H1 (cell line): ENCODE results near the gene TM9SF1. TPM values are rescaled to one million over a fixed set of nuclear protein-coding genes. Genes with fewer than 3 reads are reported as not detected.
A peak's percentile ranks its signal among the peaks of the same experiment; 100 is the strongest.

Experiments used
- CTCF ChIA-PET: fragments of 300-600 bp; sonication (Branson Sonifier 250); formaldehyde crosslinking; loops from one replicate; lab custom pipeline; 2021; ENCODE audit not compliant: partially characterized antibody; lab: Charles Lee
- POLR2A ChIA-PET: fragments of 300-600 bp; sonication (Branson Sonifier 250); formaldehyde crosslinking; loops from one replicate; lab custom pipeline; 2021; ENCODE audit warnings: inconsistent platforms; ENCODE audit not compliant: partially characterized antibody; lab: Charles Lee
- DNase-seq, 2 experiments: peaks; one replicate each; pipeline versions ENCODE4 v3.0.0 to v3.0.0-alpha.2; 2010 to 2022; ENCODE audit warnings: low spot score in 2 of 2, low read depth in 1 of 2, mixed read lengths in 1 of 2
- FAIRE-seq: peaks from 2 replicates; lab custom pipeline; 2011; peaks lifted over from hg19 to GRCh38; lab: Jason Lieb, UNC
- H2AFZ ChIP-seq: 2 replicates; pipeline ENCODE4 v1.8.1; 2012; ENCODE audit warnings: low read length, inconsistent platforms
- H2AK5ac ChIP-seq: 2 replicates; pipeline ENCODE4 v1.6.1; 2013; ENCODE audit warnings: low read depth, low read length
- H2BK120ac ChIP-seq: replicated peaks from 2 replicates; pipeline ENCODE3; 2013; ENCODE audit warnings: low read depth, low read length, inconsistent platforms
- H2BK12ac ChIP-seq: 2 replicates; pipeline ENCODE4 v1.6.1; 2013; ENCODE audit warnings: low read depth, low read length
- H2BK15ac ChIP-seq: 2 replicates; pipeline ENCODE4 v1.6.1; 2013; ENCODE audit warnings: low read length
- H2BK20ac ChIP-seq: 2 replicates; pipeline ENCODE4 v1.6.1; 2013; ENCODE audit warnings: low read length
- H2BK5ac ChIP-seq: 2 replicates; pipeline ENCODE4 v1.6.1; 2013; ENCODE audit warnings: low read depth, low read length
- H3K14ac ChIP-seq: 2 replicates; pipeline ENCODE4 v1.6.1; 2013; ENCODE audit warnings: inconsistent platforms; ENCODE audit not compliant: insufficient read length
- H3K18ac ChIP-seq: 2 replicates; pipeline ENCODE4 v1.6.1; 2013; ENCODE audit warnings: low read length; ENCODE audit errors: extremely low read depth
- H3K23ac ChIP-seq: 2 replicates; pipeline ENCODE4 v1.6.1; 2013; ENCODE audit warnings: inconsistent platforms; ENCODE audit not compliant: insufficient read length
- H3K23me2 ChIP-seq: 2 replicates; pipeline ENCODE4 v1.6.1; 2013; ENCODE audit warnings: low read depth, low read length
- H3K27ac ChIP-seq: 2 replicates; pipeline ENCODE4 v1.6.1; 2011; ENCODE audit warnings: low read depth, low read length, inconsistent platforms
- H3K27me3 ChIP-seq, 4 experiments: replicated peaks in 1 of 4; 1 replicate in 1 of 4; 2 replicates in 3 of 4; pipeline versions ENCODE4 v1.6.1 to v1.8.1; 2011 to 2013; ENCODE audit warnings: low read length in 3 of 4, mild to moderate bottlenecking in 3 of 4, inconsistent platforms in 2 of 4, mixed read lengths in 2 of 4, moderate library complexity in 1 of 4; ENCODE audit not compliant: control insufficient read depth in 3 of 4, insufficient read depth in 3 of 4; ENCODE audit errors: extremely low read depth in 1 of 4
- H3K36me3 ChIP-seq, 4 experiments: 2 replicates each; pipeline versions ENCODE4 v1.6.1 to v1.8.1; 2011 to 2013; ENCODE audit warnings: mild to moderate bottlenecking in 4 of 4, low read length in 3 of 4, moderate library complexity in 2 of 4, control low read depth in 1 of 4, inconsistent platforms in 1 of 4; ENCODE audit not compliant: insufficient read depth in 4 of 4, control insufficient read depth in 2 of 4
- H3K4ac ChIP-seq: replicated peaks from 2 replicates; pipeline ENCODE3; 2013; ENCODE audit warnings: low read length, low read depth, mixed read lengths, inconsistent platforms; ENCODE audit not compliant: insufficient read length
- H3K4me1 ChIP-seq, 4 experiments: replicated peaks in 1 of 4; 1 replicate in 1 of 4; 2 replicates in 3 of 4; pipeline versions ENCODE4 v1.6.1 to v1.8.1; 2011 to 2013; ENCODE audit warnings: low read length in 3 of 4, inconsistent platforms in 2 of 4, mixed read lengths in 1 of 4; ENCODE audit not compliant: insufficient read depth in 4 of 4, control insufficient read depth in 3 of 4
- H3K4me2 ChIP-seq, 2 experiments: 2 replicates each; pipeline versions ENCODE4 v1.6.1 to v1.8.1; 2011 to 2013; ENCODE audit warnings: low read depth in 2 of 2, low read length in 2 of 2, control low read depth in 1 of 2, inconsistent platforms in 1 of 2, mild to moderate bottlenecking in 1 of 2; ENCODE audit not compliant: insufficient read depth in 1 of 2
- H3K4me3 ChIP-seq, 4 experiments: fragments of 200-600, 300-600 bp in 1 of 4; sonication (generic), shearing (Covaris generic), sonication (Bioruptor Twin) in 1 of 4; 2 replicates each; pipeline versions ENCODE4 v1.5.1 to v1.8.1; 2011 to 2016; ENCODE audit warnings: low read length in 4 of 4, low read depth in 3 of 4, control low read depth in 2 of 4, inconsistent platforms in 2 of 4, mild to moderate bottlenecking in 2 of 4, mixed read lengths in 1 of 4, moderate library complexity in 1 of 4; ENCODE audit not compliant: insufficient read depth in 2 of 4; ENCODE audit errors: extremely low read depth in 1 of 4
- H3K56ac ChIP-seq: replicated peaks from 2 replicates; pipeline ENCODE3; 2013; ENCODE audit warnings: low read depth, mild to moderate bottlenecking, mixed read lengths, low read length, inconsistent platforms; ENCODE audit not compliant: insufficient read length
- H3K79me1 ChIP-seq: 2 replicates; pipeline ENCODE4 v1.6.1; 2013; ENCODE audit warnings: low read depth, low read length, control low read depth
- H3K79me2 ChIP-seq, 2 experiments: 2 replicates each; pipeline versions ENCODE4 v1.6.1 to v1.8.1; 2012 to 2013; ENCODE audit warnings: low read length in 2 of 2, mild to moderate bottlenecking in 2 of 2, inconsistent platforms in 1 of 2; ENCODE audit not compliant: insufficient read depth in 2 of 2, control insufficient read depth in 1 of 2
- H3K9ac ChIP-seq, 4 experiments: replicated peaks in 1 of 4; 1 replicate in 1 of 4; 2 replicates in 3 of 4; pipeline versions ENCODE4 v1.6.1 to v1.8.1; 2011 to 2013; ENCODE audit warnings: low read depth in 3 of 4, low read length in 3 of 4, control low read depth in 2 of 4, mild to moderate bottlenecking in 2 of 4, moderate library complexity in 2 of 4, inconsistent platforms in 1 of 4; ENCODE audit errors: extremely low read depth in 1 of 4
- H3K9me3 ChIP-seq, 2 experiments: 2 replicates each; pipeline versions ENCODE4 v1.6.1 to v1.8.1; 2012 to 2013; ENCODE audit warnings: mild to moderate bottlenecking in 2 of 2, moderate library complexity in 2 of 2, control low read depth in 1 of 2, inconsistent platforms in 1 of 2, low read depth in 1 of 2, low read length in 1 of 2, mixed read lengths in 1 of 2; ENCODE audit not compliant: insufficient read depth in 2 of 2
- H4K20me1 ChIP-seq, 2 experiments: replicated peaks in 1 of 2; 2 replicates each; pipeline versions ENCODE3 to v1.8.1; 2011 to 2013; ENCODE audit warnings: inconsistent platforms in 2 of 2, low read length in 2 of 2, mild to moderate bottlenecking in 1 of 2; ENCODE audit not compliant: insufficient read depth in 2 of 2, control insufficient read depth in 1 of 2
- H4K5ac ChIP-seq: 2 replicates; pipeline ENCODE4 v1.6.1; 2013; ENCODE audit warnings: low read length, low read depth, mixed read lengths, inconsistent platforms; ENCODE audit not compliant: insufficient read length
- H4K8ac ChIP-seq: 2 replicates; pipeline ENCODE4 v1.8.0; 2013; ENCODE audit warnings: mild to moderate bottlenecking, moderate library complexity, low read length, inconsistent platforms; ENCODE audit not compliant: insufficient read depth; ENCODE audit errors: extremely low read depth
- H4K91ac ChIP-seq: replicated peaks from 2 replicates; pipeline ENCODE3; 2013; ENCODE audit warnings: low read length, mixed read lengths, inconsistent platforms; ENCODE audit not compliant: insufficient read length
- ASH2L ChIP-seq: fragments of 200-600, 300-600 bp; sonication (generic); IDR thresholded peaks from one replicate; pipeline ENCODE4 v1.7.1; 2017; ENCODE audit warnings: low read length
- CEBPB ChIP-seq: IDR thresholded peaks from 2 replicates; pipeline ENCODE4 v1.6.1; 2012; ENCODE audit warnings: low read depth, low read length
- FOSL1 ChIP-seq: IDR thresholded peaks from 2 replicates; pipeline ENCODE4 v1.6.1; 2011; ENCODE audit warnings: mild to moderate bottlenecking, low read depth, low read length, moderate library complexity; ENCODE audit not compliant: insufficient read depth
- KDM4A ChIP-seq: IDR thresholded peaks from one replicate; pipeline ENCODE4 v1.7.1; 2012; ENCODE audit warnings: low read depth, mild to moderate bottlenecking, moderate library complexity, low read length, inconsistent platforms; ENCODE audit not compliant: severe bottlenecking
- POLR2A ChIP-seq, 2 experiments: IDR thresholded peaks; 1 replicate in 1 of 2; 2 replicates in 1 of 2; pipeline ENCODE4 v1.6.1; 2011; ENCODE audit warnings: low read depth in 2 of 2, low read length in 2 of 2, mild to moderate bottlenecking in 2 of 2; ENCODE audit errors: control extremely low read depth in 1 of 2
- POU5F1 ChIP-seq: IDR thresholded peaks from 2 replicates; pipeline ENCODE4 v1.6.1; 2011; ENCODE audit warnings: low read depth, mild to moderate bottlenecking, low read length, moderate library complexity
- SIN3A ChIP-seq, 2 experiments: IDR thresholded peaks in 1 of 2; conservative IDR thresholded peaks in 1 of 2; 2 replicates each; pipeline ENCODE4 v1.6.1; 2011 to 2012; ENCODE audit warnings: low read length in 2 of 2, improper control_type of control experiment in 1 of 2, low read depth in 1 of 2, mild to moderate bottlenecking in 1 of 2
- SRF ChIP-seq: IDR thresholded peaks from 2 replicates; pipeline ENCODE4 v1.6.1; 2011; ENCODE audit warnings: mild to moderate bottlenecking, low read depth, low read length, moderate library complexity
- TCF12 ChIP-seq: IDR thresholded peaks from 2 replicates; pipeline ENCODE4 v1.6.1; 2011; ENCODE audit warnings: low read depth, mild to moderate bottlenecking, low read length
- YY1 ChIP-seq: IDR thresholded peaks from 2 replicates; pipeline ENCODE4 v1.6.1; 2011; ENCODE audit warnings: low read depth, mild to moderate bottlenecking, low read length
- WGBS, 2 experiments: shearing (Covaris generic) in 1 of 2; methylation state at CpG; one replicate each; pipeline versions ENCODE4 v1.1.6 to v1.1.7; 2013 to 2015; ENCODE audit warnings: low lambda C conversion rate in 2 of 2, mixed read lengths in 2 of 2, inconsistent platforms in 1 of 2, low coverage in 1 of 2, missing lambda C conversion rate in 1 of 2; ENCODE audit not compliant: insufficient replicate concordance in 2 of 2, insufficient coverage in 1 of 2, insufficient read length in 1 of 2; ENCODE audit errors: extremely low coverage in 1 of 2, missing lambda C conversion rate in 1 of 2; 5-methylcytosine and 5-hydroxymethylcytosine counted together
- polyA plus RNA-seq, 7 experiments: library from polyadenylated mRNA; depleted of rRNA in 3 of 7; stranded (reverse) in 5 of 7; unstranded in 2 of 7; fragments of >200 nt in 5 of 7; fragments of 200-250 nt in 2 of 7; gene quantifications; 1 replicate in 5 of 7; 2 replicates in 1 of 7; 4 replicates in 1 of 7; pipeline versions ENCODE4 v1.2.1 to v1.2.3, GENCODE V29; 2011 to 2013; ENCODE audit warnings: missing spikeins in 2 of 7, mixed read lengths in 2 of 7
- total RNA-seq: library from RNA; stranded (reverse); fragmentation: NEBNext Ultra II Directional; extraction: Animal tissue kit (Norgen Biotek cat#: 25700); gene quantifications from 2 replicates; pipeline ENCODE4 v1.2.1, GENCODE V29; 2021
- TF ChIP-seq, protein P1 (sequence below): IDR thresholded peaks from 2 replicates; pipeline ENCODE4 v1.6.1; 2011; ENCODE audit warnings: low read depth, mild to moderate bottlenecking, low read length; ENCODE audit not compliant: insufficient read depth

The TM9SF1 gene
- total and polyA plus RNA-seq, 2 of the 8 experiments (the other 6 are each of a cell fraction or from before 2014, with no cell fraction given): 22.2 to 29.2 TPM

DNA sequence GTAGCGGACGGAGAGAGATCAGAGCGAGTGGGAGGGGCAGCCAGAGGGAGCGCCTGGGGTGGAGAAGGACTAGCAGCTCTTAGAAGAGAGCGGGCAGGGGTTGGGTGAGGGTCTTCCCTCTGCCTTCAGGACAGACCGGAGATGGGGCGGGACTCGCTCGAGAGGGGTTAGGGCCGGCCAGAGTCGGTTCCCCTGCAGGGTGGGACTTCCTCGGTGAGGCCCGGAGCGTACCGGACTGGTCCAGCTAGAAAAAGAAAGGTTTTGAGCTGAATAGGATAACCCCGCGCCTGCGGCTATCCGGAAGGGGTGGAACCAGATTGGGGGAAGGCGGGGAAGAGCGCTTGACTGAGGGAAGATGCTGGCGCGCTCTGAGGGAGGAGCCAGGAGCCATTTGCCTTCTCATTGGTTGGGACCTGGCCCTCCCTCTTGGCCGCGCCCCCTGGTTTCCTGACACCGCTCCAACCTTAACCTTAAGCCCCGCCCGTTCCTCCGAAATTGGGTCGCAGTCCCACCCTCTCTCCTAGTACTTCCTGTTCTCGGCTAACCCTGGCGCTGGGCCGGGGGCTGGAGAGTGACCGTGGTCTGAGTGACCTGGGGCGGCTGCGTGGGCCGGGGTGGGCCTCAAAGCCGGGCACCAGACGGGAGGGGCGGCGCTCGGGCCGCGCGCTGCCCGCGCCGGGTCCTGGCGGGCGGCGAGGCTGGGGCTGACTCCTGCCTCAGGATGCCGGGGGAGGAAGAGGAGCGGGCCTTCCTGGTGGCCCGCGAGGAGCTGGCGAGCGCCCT lies 48.1 kb downstream of the TM9SF1 start, which contains the start of gene RNF31:
Gene RNF31 (plus strand): TSS at position 521 of the 783 bp plus-strand sequence. CDS start 201 bp downstream, at position 722.
- H4K91ac ChIP-seq: peak within 1 kb of the TSS; percentile 34
- no peak within 1 kb of the TSS for H3K14ac ChIP-seq
- H2BK20ac ChIP-seq: no peak within 1 kb of the TSS
- FAIRE-seq: peak; percentile 65
- no peak within 1 kb of the TSS for H2BK15ac ChIP-seq
- H3K79me2 ChIP-seq: peaks cover 0 to 28% of the 10 kb centered on the region in 2 experiments; a peak in 3 of 4 replicates
- H3K4me2 ChIP-seq: peak within 1 kb of the TSS; percentile 83 to 96
- H2AK5ac ChIP-seq: no peak within 1 kb of the TSS
- H3K23ac ChIP-seq: no peak within 1 kb of the TSS
- H3K4me1 ChIP-seq: peaks cover 0 to 10% (median 7%) of the 10 kb centered on the region in 4 experiments; a peak in 5 of 7 replicates
- peak within 1 kb of the TSS; percentile 2 for H4K5ac ChIP-seq
- peak within 1 kb of the TSS; percentile 45; the same call in 1 of the 2 replicates for H3K27ac ChIP-seq
- peaks cover 0 to 19% of the 10 kb centered on the region in 2 experiments for H4K20me1 ChIP-seq
- peak within 1 kb of the TSS; percentile 66 to 73 (median 70) for H3K9ac ChIP-seq
- peak within 1 kb of the TSS; percentile 92 to 98 (median 96) for H3K4me3 ChIP-seq
- peaks cover 11% of the 10 kb centered on the region; the same call in 1 of the 2 replicates for H3K79me1 ChIP-seq
- WGBS, 2 experiments: 1% methylated on average over 55 of the region's 57 CpGs; no CpG with 5 or more reads in 1 of the 2 experiments
- H3K27me3 ChIP-seq: no peaks in the 10 kb centered on the region
- H3K18ac ChIP-seq: peak within 1 kb of the TSS; percentile 53; the same call in 1 of the 2 replicates
- ChIA-PET CTCF (interaction anchor here (0.6 to 3.7 kb wide), 10 partner anchors 10 to 89 kb away, joined by 4 to 24 read pairs (median 6); partner anchors contain the start of genes DCAF11, IRF9, NRL and PSME1), POLR2A (interaction anchor here (0.6 to 9.6 kb wide), 20 partner anchors 9 to 152 kb away, joined by 3 to 86 read pairs (median 5); partner anchors contain the start of genes CHMP4A, DCAF11, DHRS1 and IPO4)
- peaks cover 14 to 35% (median 30%) of the 10 kb centered on the region in 4 experiments for H3K36me3 ChIP-seq
- DNase-seq: peak; percentile 93 to 96
- H2BK5ac ChIP-seq: peak within 1 kb of the TSS; percentile 94
- no peak within 1 kb of the TSS; the same call in 1 of the 2 replicates for H4K8ac ChIP-seq
- no peak within 1 kb of the TSS for H2BK120ac ChIP-seq
- H2BK12ac ChIP-seq: 0 out of 2 replicates have a peak within 1 kb of the TSS, but pooled peaks have one; percentile 46
- H3K9me3 ChIP-seq: no peaks in the 10 kb centered on the region
- H3K23me2 ChIP-seq: peaks cover 10% of the 10 kb centered on the region
- H2AFZ ChIP-seq: peak within 1 kb of the TSS; percentile 83; the same call in 1 of the 2 replicates
- no peak within 1 kb of the TSS for H3K4ac ChIP-seq
- H3K56ac ChIP-seq: peak within 1 kb of the TSS; percentile 52
- TF ChIP-seq, protein P1, sequence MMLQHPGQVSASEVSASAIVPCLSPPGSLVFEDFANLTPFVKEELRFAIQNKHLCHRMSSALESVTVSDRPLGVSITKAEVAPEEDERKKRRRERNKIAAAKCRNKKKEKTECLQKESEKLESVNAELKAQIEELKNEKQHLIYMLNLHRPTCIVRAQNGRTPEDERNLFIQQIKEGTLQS: no peak
- TF ChIP-seq POLR2A (IDR thresholded peaks at IDR 0.05; ENCODE audit: control extremely low read depth in 1 of 2, low read depth in 2 of 2, low read length in 2 of 2) (peak in 1 of 2 experiments; percentile 55; a peak in 1 of 3 replicates), SRF (no peak), KDM4A (peak; percentile 69), POU5F1 (no peak), YY1 (no peak), FOSL1 (no peak), ASH2L (peak; percentile 33), SIN3A (conservative IDR thresholded peaks at IDR 0.05 in 1 of 2, IDR thresholded peaks at IDR 0.05 in 1 of 2; ENCODE audit: low read depth in 1 of 2, low read length in 2 of 2) (0 out of 4 replicates have a peak, but pooled peaks of 1 of the 2 experiments have one; percentile 17), CEBPB (no peak), TCF12 (no peak)
